NT2/D1 (cell line): ENCODE data around the gene CACNA1C.

ENCODE experiments used
- SUZ12 ChIP-seq: IDR thresholded peaks from 2 replicates; pipeline ENCODE4 v1.6.1; 2011; ENCODE audit not compliant: insufficient read length, insufficient read depth; ENCODE audit errors: extremely low read depth
- YY1 ChIP-seq: IDR thresholded peaks from 2 replicates; pipeline ENCODE4 v1.6.1; 2011; ENCODE audit not compliant: insufficient read length, insufficient read depth
- ZNF274 ChIP-seq: IDR thresholded peaks from 2 replicates; pipeline ENCODE4 v1.6.1; 2011; ENCODE audit warnings: mild to moderate bottlenecking, low read depth, low read length

- no peak for TF ChIP-seq YY1
- no peak for TF ChIP-seq SUZ12
- TF ChIP-seq ZNF274, result no peak
Observed at GRCh38 chr12:2343681-2344080, 290.9 kb downstream of the CACNA1C start.
